Mesothelial cell of epicardium (in vitro differentiated cells): ENCODE data around the gene KAZN. TPM values are rescaled to one million over a fixed set of nuclear protein-coding genes. Genes with fewer than 3 reads are reported as not detected.
"Not testable (repeated sequence)": the region's sequence is repeated elsewhere in the genome, so short reads cannot be mapped to it uniquely, and the experiment has no call there.

Experiments
- DNase-seq, 2 experiments: peaks; one replicate each; pipeline ENCODE4 v3.0.0; 2021; ENCODE audit warnings: low spot score in 2 of 2; ENCODE audit not compliant: unreplicated experiment in 2 of 2
- H3K27ac Mint-ChIP-seq: 2 replicates; pipeline ENCODE4 v1.8.0; 2021; ENCODE audit warnings: mixed read lengths
- H3K27me3 Mint-ChIP-seq: 2 replicates; pipeline ENCODE4 v1.8.0; 2021; ENCODE audit warnings: low read depth, mixed read lengths
- H3K36me3 Mint-ChIP-seq: 2 replicates; pipeline ENCODE4 v1.8.0; 2021; ENCODE audit warnings: mixed read lengths
- H3K4me1 Mint-ChIP-seq: 2 replicates; pipeline ENCODE4 v1.8.0; 2021; ENCODE audit warnings: mixed read lengths
- H3K4me3 Mint-ChIP-seq: 2 replicates; pipeline ENCODE4 v1.8.0; 2021; ENCODE audit warnings: mild to moderate bottlenecking, moderate library complexity, mixed read lengths
- H3K9me3 Mint-ChIP-seq: 2 replicates; pipeline ENCODE4 v1.8.0; 2021; ENCODE audit warnings: mixed read lengths
- CTCF ChIP-seq: fragments of 200-600 bp; sonication (generic); IDR thresholded peaks from one replicate; pipeline ENCODE4 v1.5.0; 2021; ENCODE audit warnings: antibody characterized with exemption; ENCODE audit not compliant: unreplicated experiment
- total RNA-seq: library from RNA; stranded (reverse); gene quantifications from 3 replicates; pipeline ENCODE4 v1.2.1, GENCODE V29; 2021

Gene KAZN
- total RNA-seq, 1 donor from 2014 or later, result 38.4 TPM

DNA sequence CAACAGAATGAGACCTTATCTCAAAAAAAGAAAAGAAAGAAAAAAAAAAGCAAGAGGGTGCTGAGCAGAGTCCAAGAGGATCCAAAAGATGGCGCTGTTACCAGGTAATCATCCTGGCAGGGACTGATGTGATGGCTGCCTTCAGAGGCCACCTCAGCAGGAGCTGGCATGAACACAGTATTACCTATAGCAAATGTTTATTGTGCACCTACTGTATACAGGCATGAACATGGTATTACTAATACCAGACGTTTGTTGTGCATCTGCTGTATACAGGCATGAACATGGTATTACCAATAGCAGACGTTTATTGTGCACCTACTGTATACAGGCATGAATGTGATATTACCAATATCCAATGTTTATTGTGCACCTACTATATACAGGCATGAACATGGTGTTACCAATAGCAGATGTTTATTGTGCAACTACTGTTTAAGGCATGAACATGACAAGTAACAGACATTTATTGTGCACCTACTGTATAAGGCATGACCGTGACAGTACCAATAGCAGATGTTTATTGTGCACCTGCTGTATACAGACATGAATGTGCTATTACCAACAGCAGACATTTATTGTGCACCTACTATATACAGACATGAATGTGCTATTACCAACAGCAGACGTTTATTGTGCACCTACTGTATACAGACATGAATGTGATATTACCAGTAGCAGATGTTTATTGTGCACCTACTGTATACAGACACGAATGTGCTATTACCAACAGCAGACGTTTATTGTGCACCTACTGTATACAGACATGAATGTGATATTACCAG, 439.9 kb downstream of the KAZN start:
- Mint-ChIP-seq H3K4me3 (no peak overlapping the region), H3K9me3 (no peaks in the 10 kb centered on the region), H3K27ac (no peak overlapping the region)

DNA sequence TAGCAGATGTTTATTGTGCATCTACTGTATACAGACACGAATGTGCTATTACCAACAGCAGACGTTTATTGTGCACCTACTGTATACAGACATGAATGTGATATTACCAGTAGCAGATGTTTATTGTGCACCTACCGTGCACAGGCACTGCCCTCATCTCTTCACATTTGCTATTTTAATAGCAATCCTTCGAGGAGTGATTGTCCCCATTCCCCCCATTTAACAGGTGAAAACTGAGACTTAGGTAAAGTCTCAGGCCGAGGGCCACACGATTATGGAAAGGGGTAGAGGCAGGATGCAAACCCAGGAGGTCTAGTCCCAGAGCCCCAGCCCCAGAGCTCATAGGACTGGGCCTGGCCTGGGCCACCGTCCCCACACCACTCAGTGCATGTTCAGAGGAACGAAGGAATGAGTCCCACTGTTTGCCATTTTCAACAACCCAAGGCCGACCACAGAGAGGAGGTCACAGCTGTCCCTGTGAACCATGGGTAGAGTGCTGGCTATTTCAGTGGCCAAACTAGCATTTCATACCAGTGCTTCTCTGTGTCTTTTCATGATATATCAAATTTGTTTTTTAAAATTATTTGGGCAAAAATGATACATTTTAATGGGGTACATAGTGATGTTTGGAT, 440.6 kb downstream of the KAZN start:
- H3K36me3 Mint-ChIP-seq, result peaks cover 8% of the 10 kb centered on the region
- no peak overlapping the region for H3K4me3 Mint-ChIP-seq
- no peaks in the 10 kb centered on the region for H3K9me3 Mint-ChIP-seq

More for the DNA sequence above, 439.9 kb downstream of the KAZN start:
- TF ChIP-seq CTCF, result no peak
- Mint-ChIP-seq H3K36me3 (peaks cover 11% of the 10 kb centered on the region), H3K27me3 (no peaks in the 10 kb centered on the region), H3K4me1 (no peaks in the 10 kb centered on the region)
- DNase-seq, result no peak

DNA sequence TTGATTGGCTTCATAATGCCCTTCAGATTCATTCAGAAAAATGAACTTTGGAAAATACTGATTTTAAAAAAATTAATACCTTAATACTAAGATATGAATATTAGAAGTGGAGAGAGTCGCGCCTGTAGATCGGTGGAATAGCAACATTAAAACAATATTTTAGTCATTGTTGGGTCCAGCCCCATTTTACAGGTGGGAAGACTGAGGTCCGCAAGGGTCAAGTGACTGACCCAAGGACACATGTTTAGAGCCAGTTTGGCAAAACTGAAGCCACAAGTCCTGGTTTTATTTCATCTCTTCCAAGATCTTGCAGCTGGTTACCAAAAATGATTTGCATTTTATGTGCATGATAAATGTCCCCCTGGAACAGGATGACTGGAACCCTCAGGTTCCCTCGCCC, 441.4 kb downstream of the KAZN start:
- no peak for TF ChIP-seq CTCF
- Mint-ChIP-seq H3K27me3 (no peaks in the 10 kb centered on the region), H3K36me3 (peaks cover 8% of the 10 kb centered on the region), H3K4me1 (no peaks in the 10 kb centered on the region), H3K9me3 (no peaks in the 10 kb centered on the region), H3K4me3 (no peak overlapping the region), H3K27ac (peak overlapping the region; percentile 30)
- DNase-seq, result no peak

More for the DNA sequence above, 440.6 kb downstream of the KAZN start:
- no peak for DNase-seq
- TF ChIP-seq CTCF, result no peak
- Mint-ChIP-seq H3K27me3 (no peaks in the 10 kb centered on the region), H3K4me1 (no peaks in the 10 kb centered on the region), H3K27ac (no peak overlapping the region)

DNA sequence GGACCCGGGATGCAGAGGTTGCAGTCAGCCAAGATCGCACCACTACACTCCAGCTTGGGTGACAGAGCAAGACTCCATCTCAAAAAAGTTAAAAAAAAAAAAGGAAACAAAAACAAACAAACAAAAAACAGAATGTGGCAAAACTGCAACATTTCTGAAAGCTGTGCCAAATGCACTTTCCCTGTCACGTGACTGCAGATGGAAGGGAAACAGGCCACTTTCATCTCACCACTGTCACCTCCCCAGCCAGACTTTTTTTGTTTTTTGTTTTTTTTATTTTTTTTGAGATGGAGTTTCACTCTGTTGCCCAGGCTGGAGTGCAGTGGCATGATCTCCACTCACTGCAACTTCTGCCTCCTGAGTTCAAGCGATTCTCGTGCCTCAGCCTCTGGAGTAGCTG, 442.2 kb downstream of the KAZN start:
- H3K4me1 Mint-ChIP-seq, H3K9me3 Mint-ChIP-seq, H3K36me3 Mint-ChIP-seq, H3K4me3 Mint-ChIP-seq, H3K27me3 Mint-ChIP-seq, H3K27ac Mint-ChIP-seq, DNase-seq: not testable (repeated sequence)

DNA sequence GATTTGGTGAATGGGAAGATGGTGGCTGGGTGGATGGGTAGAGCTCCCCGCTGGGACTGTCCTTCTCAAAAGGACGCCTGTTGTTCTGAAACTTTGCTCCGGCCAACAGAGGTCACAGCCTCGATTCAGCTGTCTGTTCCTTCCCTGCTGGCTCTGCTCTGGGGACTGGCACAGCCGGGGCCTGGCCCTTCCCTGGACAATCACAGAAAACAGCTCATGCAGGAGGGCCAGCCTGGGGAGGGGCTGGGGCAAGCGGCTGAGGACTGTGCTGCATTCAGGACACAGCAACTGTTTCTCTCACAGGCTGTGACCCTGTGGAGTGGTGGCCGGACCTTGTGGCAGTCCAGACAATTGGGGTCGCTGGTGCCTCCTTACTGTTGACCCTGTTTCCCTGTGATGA, 444.4 kb downstream of the KAZN start:
- no peaks in the 10 kb centered on the region for H3K9me3 Mint-ChIP-seq
- TF ChIP-seq CTCF, result no peak
- peaks cover 6% of the 10 kb centered on the region for H3K36me3 Mint-ChIP-seq
- no peak overlapping the region for H3K4me3 Mint-ChIP-seq
- no peak for DNase-seq
- H3K27me3 Mint-ChIP-seq, result no peaks in the 10 kb centered on the region
- peaks cover 5% of the 10 kb centered on the region for H3K4me1 Mint-ChIP-seq
- no peak overlapping the region for H3K27ac Mint-ChIP-seq

DNA sequence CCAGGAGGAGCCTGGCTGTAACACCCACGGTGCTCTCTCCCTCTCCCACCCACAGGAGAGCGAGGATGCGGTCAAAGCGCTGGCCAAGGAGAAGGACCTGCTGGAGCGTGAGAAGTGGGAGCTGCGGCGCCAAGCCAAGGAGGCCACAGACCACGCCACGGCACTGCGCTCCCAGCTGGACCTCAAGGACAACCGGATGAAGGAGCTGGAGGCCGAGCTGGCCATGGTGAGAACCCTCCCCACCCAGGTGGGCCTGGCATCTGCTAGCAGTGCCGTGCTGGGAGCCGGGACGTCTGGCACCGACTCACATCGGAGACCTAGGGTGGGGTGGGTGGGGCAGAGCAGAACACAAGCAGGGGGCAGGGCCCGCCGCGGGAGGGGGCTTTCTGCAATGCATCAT, 445.4 kb downstream of the KAZN start:
- H3K4me3 Mint-ChIP-seq, result no peak overlapping the region
- peaks cover 5% of the 10 kb centered on the region for H3K4me1 Mint-ChIP-seq
- TF ChIP-seq CTCF, result no peak
- H3K36me3 Mint-ChIP-seq, result peaks cover 3% of the 10 kb centered on the region
- no peaks in the 10 kb centered on the region for H3K27me3 Mint-ChIP-seq
- no peak overlapping the region for H3K27ac Mint-ChIP-seq
- DNase-seq, result no peak
- no peaks in the 10 kb centered on the region for H3K9me3 Mint-ChIP-seq
